HL-60 (cell line): Measurements from ENCODE around the gene COMMD4.

Source experiments
- POLR2AphosphoS5 ChIP-seq: IDR thresholded peaks from 2 replicates; pipeline ENCODE4 v1.6.1; 2012; ENCODE audit warnings: low read depth
- REST ChIP-seq: IDR thresholded peaks from 2 replicates; pipeline ENCODE4 v1.6.1; 2012; ENCODE audit warnings: low read depth; ENCODE audit not compliant: insufficient replicate concordance
- TF ChIP-seq, protein P1 (sequence below): IDR thresholded peaks from one replicate; pipeline ENCODE4 v1.5.1; 2011; ENCODE audit warnings: low read length, control low read depth, inconsistent platforms; ENCODE audit not compliant: insufficient read depth

- TF ChIP-seq, protein P1, sequence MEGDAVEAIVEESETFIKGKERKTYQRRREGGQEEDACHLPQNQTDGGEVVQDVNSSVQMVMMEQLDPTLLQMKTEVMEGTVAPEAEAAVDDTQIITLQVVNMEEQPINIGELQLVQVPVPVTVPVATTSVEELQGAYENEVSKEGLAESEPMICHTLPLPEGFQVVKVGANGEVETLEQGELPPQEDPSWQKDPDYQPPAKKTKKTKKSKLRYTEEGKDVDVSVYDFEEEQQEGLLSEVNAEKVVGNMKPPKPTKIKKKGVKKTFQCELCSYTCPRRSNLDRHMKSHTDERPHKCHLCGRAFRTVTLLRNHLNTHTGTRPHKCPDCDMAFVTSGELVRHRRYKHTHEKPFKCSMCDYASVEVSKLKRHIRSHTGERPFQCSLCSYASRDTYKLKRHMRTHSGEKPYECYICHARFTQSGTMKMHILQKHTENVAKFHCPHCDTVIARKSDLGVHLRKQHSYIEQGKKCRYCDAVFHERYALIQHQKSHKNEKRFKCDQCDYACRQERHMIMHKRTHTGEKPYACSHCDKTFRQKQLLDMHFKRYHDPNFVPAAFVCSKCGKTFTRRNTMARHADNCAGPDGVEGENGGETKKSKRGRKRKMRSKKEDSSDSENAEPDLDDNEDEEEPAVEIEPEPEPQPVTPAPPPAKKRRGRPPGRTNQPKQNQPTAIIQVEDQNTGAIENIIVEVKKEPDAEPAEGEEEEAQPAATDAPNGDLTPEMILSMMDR: no peak
- TF ChIP-seq REST: no peak
- no peak for TF ChIP-seq POLR2AphosphoS5
Observed at GRCh38 chr15:75360856-75361255, 25.0 kb downstream of the COMMD4 start.
